Mesendoderm (in vitro differentiated cells): ENCODE data around the gene KIF3B.

Source experiments
- DNase-seq: peaks from one replicate; pipeline ENCODE4 v3.0.0; 2013
- H2AK5ac ChIP-seq: 2 replicates; pipeline ENCODE4 v1.6.1; 2013; ENCODE audit warnings: low read length, inconsistent platforms
- H2BK120ac ChIP-seq: 2 replicates; pipeline ENCODE4 v1.6.1; 2013; ENCODE audit warnings: low read depth, mild to moderate bottlenecking, low read length, moderate library complexity, mixed read lengths
- H2BK15ac ChIP-seq: replicated peaks from 2 replicates; pipeline ENCODE4 v1.6.1; 2013; ENCODE audit warnings: low read depth, mild to moderate bottlenecking, moderate library complexity
- H2BK5ac ChIP-seq: 2 replicates; pipeline ENCODE4 v1.6.1; 2013; ENCODE audit warnings: low read length, inconsistent platforms
- H3K18ac ChIP-seq: 2 replicates; pipeline ENCODE4 v1.6.1; 2013; ENCODE audit warnings: mild to moderate bottlenecking, low read length, mixed read lengths
- H3K23ac ChIP-seq: one replicate; pipeline ENCODE4 v1.6.1; 2013; ENCODE audit warnings: low read length
- H3K27ac ChIP-seq: 2 replicates; pipeline ENCODE4 v1.5.1; 2013; ENCODE audit warnings: low read depth, mild to moderate bottlenecking, inconsistent platforms, low read length, moderate library complexity
- H3K27me3 ChIP-seq: 2 replicates; pipeline ENCODE4 v1.6.1; 2013; ENCODE audit warnings: low read length, control low read depth, mild to moderate bottlenecking, inconsistent platforms; ENCODE audit not compliant: insufficient read depth, poor library complexity
- H3K36me3 ChIP-seq: 2 replicates; pipeline ENCODE4 v1.6.1; 2013; ENCODE audit warnings: low read length, inconsistent platforms; ENCODE audit not compliant: control insufficient read depth, insufficient read depth
- H3K4ac ChIP-seq: one replicate; pipeline ENCODE4 v1.6.1; 2013; ENCODE audit warnings: low read depth, mild to moderate bottlenecking, low read length, moderate library complexity
- H3K4me1 ChIP-seq: 2 replicates; pipeline ENCODE4 v1.6.1; 2013; ENCODE audit warnings: low read depth, low read length, inconsistent platforms; ENCODE audit not compliant: control insufficient read depth
- H3K4me2 ChIP-seq: 2 replicates; pipeline ENCODE4 v1.6.1; 2013; ENCODE audit warnings: low read length
- H3K4me3 ChIP-seq: 2 replicates; pipeline ENCODE4 v1.5.1; 2013; ENCODE audit warnings: mild to moderate bottlenecking, low read length
- H3K56ac ChIP-seq: one replicate; pipeline ENCODE4 v1.6.1; 2013; ENCODE audit warnings: low read length
- H3K79me1 ChIP-seq: 2 replicates; pipeline ENCODE4 v1.6.1; 2013; ENCODE audit warnings: low read length, inconsistent platforms
- H3K79me2 ChIP-seq: 2 replicates; pipeline ENCODE4 v1.6.1; 2013; ENCODE audit warnings: mild to moderate bottlenecking, low read length; ENCODE audit not compliant: control insufficient read depth, insufficient read depth
- H3K9ac ChIP-seq: 2 replicates; pipeline ENCODE4 v1.6.1; 2013; ENCODE audit warnings: low read length, inconsistent platforms
- H4K5ac ChIP-seq: one replicate; pipeline ENCODE4 v1.6.1; 2013; ENCODE audit warnings: low read length
- H4K8ac ChIP-seq: one replicate; pipeline ENCODE4 v1.6.1; 2013; ENCODE audit warnings: low read depth, mild to moderate bottlenecking, control low read depth, low read length, moderate library complexity
- WGBS: extraction: QIAGEN DNeasy Blood & Tissue Kit; methylation state at CpG from one replicate; pipeline ENCODE4 v1.1.7; 2013; ENCODE audit warnings: low lambda C conversion rate, missing lambda C conversion rate; ENCODE audit not compliant: insufficient coverage; ENCODE audit errors: extremely low coverage; 5-methylcytosine and 5-hydroxymethylcytosine counted together

The KIF3B gene

GRCh38 chr20:32236048-32236533 is 41.4 kb upstream of the KIF3B start:
- Histone ChIP-seq H3K4me3 (no peak overlapping the region), H2BK15ac (no peak overlapping the region), H2BK120ac (no peak overlapping the region), H4K8ac (no peak overlapping the region), H2BK5ac (no peak overlapping the region), H3K4me1 (peaks cover 1% of the 10 kb centered on the region), H3K18ac (no peak overlapping the region), H3K79me2 (no peaks in the 10 kb centered on the region), H3K23ac (no peak overlapping the region), H3K27me3 (no peaks in the 10 kb centered on the region), H3K4me2 (no peak overlapping the region), H4K5ac (no peak overlapping the region), H3K56ac (no peak overlapping the region), H3K79me1 (no peaks in the 10 kb centered on the region), H3K4ac (no peak overlapping the region), H3K27ac (no peak overlapping the region), H3K36me3 (peaks cover 5% of the 10 kb centered on the region), H2AK5ac (no peak overlapping the region), H3K9ac (no peak overlapping the region)
- no peak for DNase-seq
- WGBS, result no CpG with 5 or more reads among the region's 3 CpGs

GRCh38 chr20:32236819-32237218 is 40.6 kb upstream of the KIF3B start:
- H3K9ac ChIP-seq, result no peak overlapping the region
- H4K5ac ChIP-seq, result no peak overlapping the region
- H3K23ac ChIP-seq, result no peak overlapping the region
- no peaks in the 10 kb centered on the region for H3K79me2 ChIP-seq
- H3K4me1 ChIP-seq, result peaks cover 1% of the 10 kb centered on the region
- no peak overlapping the region for H3K4me3 ChIP-seq
- no peaks in the 10 kb centered on the region for H3K27me3 ChIP-seq
- no peaks in the 10 kb centered on the region for H3K79me1 ChIP-seq
- no peak overlapping the region for H3K18ac ChIP-seq
- WGBS, result no CpG with 5 or more reads among the region's 2 CpGs
- H3K4me2 ChIP-seq, result no peak overlapping the region
- H3K27ac ChIP-seq, result no peak overlapping the region
- no peak for DNase-seq
- peaks cover 4% of the 10 kb centered on the region for H3K36me3 ChIP-seq
- H2AK5ac ChIP-seq, result no peak overlapping the region
- H3K56ac ChIP-seq, result no peak overlapping the region
- H2BK120ac ChIP-seq, result no peak overlapping the region
- no peak overlapping the region for H3K4ac ChIP-seq
- H4K8ac ChIP-seq, result no peak overlapping the region
- no peak overlapping the region for H2BK5ac ChIP-seq
- no peak overlapping the region for H2BK15ac ChIP-seq

GRCh38 chr20:32237419-32237818 is 40.0 kb upstream of the KIF3B start:
- peaks cover 1% of the 10 kb centered on the region for H3K4me1 ChIP-seq
- no CpG with 5 or more reads among the region's 6 CpGs for WGBS
- H2AK5ac ChIP-seq, result no peak overlapping the region
- no peak overlapping the region for H3K4me2 ChIP-seq
- no peak overlapping the region for H3K4me3 ChIP-seq
- peaks cover 4% of the 10 kb centered on the region for H3K36me3 ChIP-seq
- no peak overlapping the region for H2BK5ac ChIP-seq
- no peak overlapping the region for H3K4ac ChIP-seq
- no peak overlapping the region for H4K8ac ChIP-seq
- H3K27ac ChIP-seq, result no peak overlapping the region
- DNase-seq, result no peak
- H3K79me1 ChIP-seq, result no peaks in the 10 kb centered on the region
- H4K5ac ChIP-seq, result no peak overlapping the region
- H3K79me2 ChIP-seq, result no peaks in the 10 kb centered on the region
- no peak overlapping the region for H3K18ac ChIP-seq
- no peak overlapping the region for H3K56ac ChIP-seq
- H3K27me3 ChIP-seq, result no peaks in the 10 kb centered on the region
- no peak overlapping the region for H2BK15ac ChIP-seq
- H3K9ac ChIP-seq, result no peak overlapping the region
- no peak overlapping the region for H3K23ac ChIP-seq
- no peak overlapping the region for H2BK120ac ChIP-seq

- WGBS, result 100% methylated on average over 1 of the region's 9 CpGs
- no peak overlapping the region for H3K27ac ChIP-seq
Measured at GRCh38 chr20:32238483-32239425, 38.7 kb upstream of the KIF3B start.

GRCh38 chr20:32240205-32240604 is 37.2 kb upstream of the KIF3B start:
- H3K9ac ChIP-seq, result no peak overlapping the region
- H3K23ac ChIP-seq, result no peak overlapping the region
- no peaks in the 10 kb centered on the region for H3K36me3 ChIP-seq
- no peak overlapping the region for H4K8ac ChIP-seq
- no peak overlapping the region for H3K18ac ChIP-seq
- H2AK5ac ChIP-seq, result no peak overlapping the region
- H3K4me1 ChIP-seq, result peaks cover 1% of the 10 kb centered on the region
- H3K27ac ChIP-seq, result no peak overlapping the region
- no peak overlapping the region for H3K4ac ChIP-seq
- no peaks in the 10 kb centered on the region for H3K27me3 ChIP-seq
- H2BK120ac ChIP-seq, result no peak overlapping the region
- H4K5ac ChIP-seq, result no peak overlapping the region
- H3K79me1 ChIP-seq, result no peaks in the 10 kb centered on the region
- no CpG with 5 or more reads among the region's 1 CpG for WGBS
- no peak overlapping the region for H3K4me2 ChIP-seq
- DNase-seq, result peak; percentile 20
- no peak overlapping the region for H2BK5ac ChIP-seq
- H2BK15ac ChIP-seq, result no peak overlapping the region
- H3K56ac ChIP-seq, result no peak overlapping the region
- no peaks in the 10 kb centered on the region for H3K79me2 ChIP-seq
- H3K4me3 ChIP-seq, result no peak overlapping the region

More at GRCh38 chr20:32238483-32239425, 38.7 kb upstream of the KIF3B start:
- Histone ChIP-seq H2BK15ac (no peak overlapping the region), H3K4me1 (peaks cover 1% of the 10 kb centered on the region), H3K4me2 (no peak overlapping the region), H2AK5ac (no peak overlapping the region), H2BK120ac (no peak overlapping the region), H3K36me3 (no peaks in the 10 kb centered on the region), H3K79me1 (no peaks in the 10 kb centered on the region), H3K9ac (no peak overlapping the region), H3K18ac (no peak overlapping the region), H3K4ac (no peak overlapping the region), H2BK5ac (no peak overlapping the region), H4K5ac (no peak overlapping the region), H3K79me2 (no peaks in the 10 kb centered on the region), H3K23ac (no peak overlapping the region), H3K27me3 (no peaks in the 10 kb centered on the region), H3K56ac (no peak overlapping the region), H4K8ac (no peak overlapping the region), H3K4me3 (no peak overlapping the region)
- DNase-seq, result peak; percentile 18
